IMR-90 (cell line): ENCODE measurements around the gene PHETA1. TPM values are rescaled to one million over a fixed set of nuclear protein-coding genes. Genes with fewer than 3 reads are reported as not detected.

Experiments used
- ATAC-seq: fragments of 200-7000 bp; cut with Tn5 transposase; 2 replicates; pipeline ENCODE4 v1.9.1; 2020; ENCODE audit warnings: low read depth, mild to moderate bottlenecking, moderate library complexity
- BruUV-seq: library from RNA; stranded (reverse); fragments of 400-500 nt; replicated peaks from 2 replicates; lab custom pipeline; 2021; lab: Mats Ljungman, UMichigan
- CTCF ChIA-PET: fragments of 300-600 bp; formaldehyde crosslinking; extraction: SDS; loops from one replicate; lab custom pipeline; 2021; ENCODE audit warnings: antibody characterized with exemption; lab: Yijun Ruan, JAX
- POLR2A ChIA-PET: fragments of 300-600 bp; sonication (Branson Sonifier 250); formaldehyde crosslinking; loops from one replicate; lab custom pipeline; 2022; ENCODE audit warnings: antibody characterized with exemption; ENCODE audit not compliant: unreplicated experiment; lab: Charles Lee
- DNase-seq: peaks from one replicate; pipeline ENCODE4 v3.0.0; 2013
- H2AFZ ChIP-seq: replicated peaks from 2 replicates; pipeline ENCODE3; 2013; ENCODE audit warnings: low read length, mild to moderate bottlenecking; ENCODE audit not compliant: poor library complexity
- H2AK5ac ChIP-seq: 2 replicates; pipeline ENCODE4 v1.6.1; 2013; ENCODE audit warnings: low read depth, low read length, inconsistent platforms
- H2AK9ac ChIP-seq: replicated peaks from 2 replicates; pipeline ENCODE3; 2013; ENCODE audit warnings: mild to moderate bottlenecking, low read depth, low read length, moderate library complexity; ENCODE audit not compliant: poor library complexity
- H2BK120ac ChIP-seq: 2 replicates; pipeline ENCODE4 v1.6.1; 2013; ENCODE audit warnings: low read depth, low read length, inconsistent platforms
- H2BK15ac ChIP-seq: 3 replicates; pipeline ENCODE4 v1.6.1; 2013; ENCODE audit warnings: low read depth, low read length, inconsistent platforms
- H2BK20ac ChIP-seq: 2 replicates; pipeline ENCODE4 v1.6.1; 2013; ENCODE audit warnings: low read depth, mild to moderate bottlenecking, inconsistent platforms, low read length, moderate library complexity
- H2BK5ac ChIP-seq: 2 replicates; pipeline ENCODE4 v1.6.1; 2013; ENCODE audit warnings: mild to moderate bottlenecking, low read depth, low read length, inconsistent platforms; ENCODE audit not compliant: poor library complexity, severe bottlenecking
- H3K14ac ChIP-seq: replicated peaks from 2 replicates; pipeline ENCODE4 v1.6.1; 2013; ENCODE audit warnings: low read depth, low read length, inconsistent platforms
- H3K18ac ChIP-seq: 2 replicates; pipeline ENCODE4 v1.6.1; 2013; ENCODE audit warnings: low read depth, low read length, control low read depth
- H3K23ac ChIP-seq: 2 replicates; pipeline ENCODE4 v1.6.1; 2013; ENCODE audit warnings: low read depth, low read length, inconsistent platforms
- H3K27ac ChIP-seq: 2 replicates; pipeline ENCODE4 v1.5.1; 2013; ENCODE audit warnings: mild to moderate bottlenecking, control low read depth, low read length; ENCODE audit not compliant: insufficient read depth
- H3K27me3 ChIP-seq: 2 replicates; pipeline ENCODE4 v1.6.1; 2013; ENCODE audit warnings: low read length; ENCODE audit not compliant: control insufficient read depth, insufficient read depth
- H3K36me3 ChIP-seq: 2 replicates; pipeline ENCODE4 v1.6.1; 2013; ENCODE audit warnings: low read length, mixed read lengths; ENCODE audit not compliant: control insufficient read depth, insufficient read depth
- H3K4ac ChIP-seq: 2 replicates; pipeline ENCODE4 v1.6.1; 2013; ENCODE audit warnings: low read depth, low read length, inconsistent platforms
- H3K4me1 ChIP-seq: 2 replicates; pipeline ENCODE4 v1.6.1; 2013; ENCODE audit warnings: low read length, mixed read lengths; ENCODE audit not compliant: control insufficient read depth, insufficient read depth
- H3K4me2 ChIP-seq: 2 replicates; pipeline ENCODE4 v1.6.1; 2013; ENCODE audit warnings: low read depth, mild to moderate bottlenecking, control low read depth, low read length, moderate library complexity
- H3K4me3 ChIP-seq: 2 replicates; pipeline ENCODE4 v1.5.1; 2013; ENCODE audit warnings: low read depth, mild to moderate bottlenecking, control low read depth, low read length, moderate library complexity; ENCODE audit not compliant: insufficient read depth
- H3K56ac ChIP-seq: 2 replicates; pipeline ENCODE4 v1.6.1; 2013; ENCODE audit warnings: low read length, inconsistent platforms; ENCODE audit not compliant: insufficient read depth; ENCODE audit errors: extremely low read depth
- H3K79me1 ChIP-seq, 2 experiments: 2 replicates each; pipeline ENCODE4 v1.6.1; 2013; ENCODE audit warnings: low read length in 2 of 2, inconsistent platforms in 1 of 2, low read depth in 1 of 2
- H3K9ac ChIP-seq: 2 replicates; pipeline ENCODE4 v1.6.1; 2013; ENCODE audit warnings: low read depth, low read length, control low read depth
- H3K9me1 ChIP-seq: 2 replicates; pipeline ENCODE4 v1.6.1; 2013; ENCODE audit warnings: low read length, inconsistent platforms; ENCODE audit not compliant: insufficient read depth
- H3K9me3 ChIP-seq: 2 replicates; pipeline ENCODE4 v1.6.1; 2013; ENCODE audit warnings: low read length; ENCODE audit not compliant: control insufficient read depth, insufficient read depth
- H4K20me1 ChIP-seq: 2 replicates; pipeline ENCODE4 v1.6.1; 2013; ENCODE audit warnings: low read length, inconsistent platforms; ENCODE audit not compliant: insufficient read depth
- H4K5ac ChIP-seq: 2 replicates; pipeline ENCODE4 v1.6.1; 2013; ENCODE audit warnings: mild to moderate bottlenecking, low read depth, low read length, control low read depth
- H4K8ac ChIP-seq, 2 experiments: 2 replicates each; pipeline ENCODE4 v1.6.1; 2013; ENCODE audit warnings: low read depth in 2 of 2, low read length in 2 of 2, control low read depth in 1 of 2, inconsistent platforms in 1 of 2
- H4K91ac ChIP-seq: 2 replicates; pipeline ENCODE4 v1.6.1; 2013; ENCODE audit warnings: low read depth, low read length, inconsistent platforms; ENCODE audit not compliant: insufficient read depth
- BHLHE40 ChIP-seq: fragments of 150-350 bp; IDR thresholded peaks from 2 replicates; pipeline ENCODE4 v1.6.1; 2016; ENCODE audit warnings: mild to moderate bottlenecking, low read depth, low read length
- CEBPB ChIP-seq: IDR thresholded peaks from 2 replicates; pipeline ENCODE4 v1.6.1; 2012; ENCODE audit warnings: low read depth, low read length, improper control_type of control experiment
- CHD1 ChIP-seq: IDR thresholded peaks from 2 replicates; pipeline ENCODE4 v1.6.1; 2012; ENCODE audit warnings: low read depth, low read length, improper control_type of control experiment
- FOS ChIP-seq: fragments of 150-350 bp; IDR thresholded peaks from 2 replicates; pipeline ENCODE4 v1.6.1; 2016; ENCODE audit warnings: low read depth, low read length
- MAFK ChIP-seq: IDR thresholded peaks from 2 replicates; pipeline ENCODE4 v1.6.1; 2012; ENCODE audit warnings: low read depth, low read length, improper control_type of control experiment
- MAZ ChIP-seq: IDR thresholded peaks from 2 replicates; pipeline ENCODE4 v1.6.1; 2012; ENCODE audit warnings: low read depth, mild to moderate bottlenecking, low read length, improper control_type of control experiment, moderate library complexity, borderline replicate concordance
- MXI1 ChIP-seq: IDR thresholded peaks from 2 replicates; pipeline ENCODE4 v1.6.1; 2012; ENCODE audit warnings: low read depth, mild to moderate bottlenecking, low read length, moderate library complexity, borderline replicate concordance
- NFE2L2 ChIP-seq: fragments of 150-350 bp; IDR thresholded peaks from 2 replicates; pipeline ENCODE4 v1.6.1; 2016; ENCODE audit warnings: low read depth, mild to moderate bottlenecking, low read length
- POLR2A ChIP-seq: IDR thresholded peaks from 2 replicates; pipeline ENCODE4 v1.6.1; 2012; ENCODE audit warnings: mild to moderate bottlenecking, low read depth, low read length
- RAD21 ChIP-seq: IDR thresholded peaks from 2 replicates; pipeline ENCODE4 v1.6.1; 2012; ENCODE audit warnings: low read length, improper control_type of control experiment
- RCOR1 ChIP-seq: IDR thresholded peaks from 2 replicates; pipeline ENCODE4 v1.6.1; 2012; ENCODE audit warnings: mild to moderate bottlenecking, low read length, improper control_type of control experiment; ENCODE audit not compliant: insufficient replicate concordance
- RFX5 ChIP-seq: IDR thresholded peaks from 2 replicates; pipeline ENCODE4 v1.8.0; 2012; ENCODE audit warnings: low read depth, mild to moderate bottlenecking, low read length, moderate library complexity
- SMC3 ChIP-seq: fragments of 150-350 bp; IDR thresholded peaks from 2 replicates; pipeline ENCODE4 v1.6.1; 2016; ENCODE audit warnings: low read depth, mild to moderate bottlenecking, antibody characterized with exemption, low read length, moderate library complexity
- WGBS, 2 experiments: methylation state at CpG; one replicate each; pipeline versions ENCODE4 v1.1.5 to v1.1.7; 2013; ENCODE audit warnings: missing lambda C conversion rate in 2 of 2; ENCODE audit not compliant: insufficient read length in 1 of 2; ENCODE audit errors: extremely low coverage in 2 of 2; 5-methylcytosine and 5-hydroxymethylcytosine counted together
- dilution Hi-C: fragments of 300-500 bp; cut with HindIII; formaldehyde crosslinking; loops from one replicate; pipeline ENCODE4 v1.14.3; 2018; ENCODE audit warnings: low sequenced_read_pairs; ENCODE audit not compliant: unreplicated experiment
- in situ Hi-C: fragments of 300-500 bp; cut with MboI; formaldehyde crosslinking; loops from 3 replicates; pipeline ENCODE4 v1.14.3; 2019; ENCODE audit warnings: low sequenced_read_pairs, inconsistent platforms, mixed read lengths
- intact Hi-C: fragments of 100-400 bp; cut with micrococcal nuclease; formaldehyde crosslinking; loops from 2 replicates; pipeline ENCODE4 v1.10.0; 2022
- polyA plus RNA-seq, 3 experiments: library from polyadenylated mRNA; depleted of rRNA; stranded (reverse); fragments of >200 nt; gene quantifications; 2 replicates each; pipeline ENCODE4 v1.2.3, GENCODE V29; 2012; ENCODE audit warnings: low replicate concordance in 1 of 3
- total RNA-seq: library from RNA; depleted of rRNA; stranded (reverse); fragments of >200 nt; gene quantifications from 2 replicates; pipeline ENCODE4 v1.2.3, GENCODE V29; 2012
- TF ChIP-seq, protein P1 (sequence below): conservative IDR thresholded peaks from 2 replicates; pipeline ENCODE4 v1.5.1; 2012; ENCODE audit warnings: mild to moderate bottlenecking, low read depth, low read length, improper control_type of control experiment
- TF ChIP-seq, protein P2 (sequence below): fragments of 150-350 bp; IDR thresholded peaks from 2 replicates; pipeline ENCODE4 v1.6.1; 2016; ENCODE audit warnings: low read depth, mild to moderate bottlenecking, low read length, moderate library complexity, borderline replicate concordance
- TF ChIP-seq, protein P3 (sequence below): fragments of 150-350 bp; IDR thresholded peaks from 2 replicates; pipeline ENCODE4 v1.6.1; 2017; ENCODE audit warnings: mild to moderate bottlenecking, antibody characterized with exemption, low read length, low read depth

Gene PHETA1
- total and polyA plus RNA-seq, 2 of the 4 experiments (the other 2 are of a cell fraction): 3.2 to 6.6 TPM

DNA sequence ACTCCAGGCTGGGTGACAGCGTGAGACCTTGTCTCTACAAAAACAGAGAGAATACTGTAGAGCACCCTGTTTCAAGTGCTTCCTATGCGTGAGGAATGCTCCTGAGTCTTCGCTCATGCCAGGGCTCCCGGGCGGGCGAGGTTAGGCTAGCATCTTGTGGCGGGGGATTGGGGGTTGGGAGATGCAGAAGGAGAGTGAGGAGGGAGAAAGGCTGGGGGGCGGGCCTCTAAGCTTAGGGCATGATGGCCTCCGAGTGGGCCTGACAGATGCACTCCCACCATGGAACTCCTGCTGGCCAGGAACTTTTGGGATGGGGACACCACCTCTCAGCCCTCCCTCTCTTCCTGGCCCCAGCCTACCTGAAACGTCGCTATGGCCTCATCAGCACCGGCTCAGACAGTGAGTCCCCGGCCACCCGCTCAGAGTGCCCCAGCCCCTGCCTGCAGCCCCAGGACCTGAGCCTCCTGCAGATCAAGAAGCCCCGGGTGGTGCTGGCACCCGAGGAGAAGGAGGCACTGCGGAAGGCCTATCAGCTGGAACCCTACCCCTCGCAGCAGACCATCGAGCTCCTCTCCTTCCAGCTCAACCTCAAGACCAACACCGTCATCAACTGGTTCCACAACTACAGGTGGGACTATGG is 27.3 kb downstream of the PHETA1 start:
- in situ Hi-C loops (no loop called here), intact Hi-C loops (no loop called here), dilution Hi-C loops (no loop called here)
- Histone ChIP-seq H4K8ac (no peak overlapping the region), H3K4me2 (no peak overlapping the region), H3K79me1 (no peaks in the 10 kb centered on the region), H3K23ac (no peak overlapping the region), H4K91ac (no peak overlapping the region), H3K9me3 (peaks cover 2% of the 10 kb centered on the region; the same call in 1 of the 2 replicates), H2BK120ac (no peak overlapping the region), H3K36me3 (no peaks in the 10 kb centered on the region), H2BK20ac (no peak overlapping the region), H2AK5ac (no peak overlapping the region), H3K27ac (no peak overlapping the region), H3K56ac (no peak overlapping the region), H3K9me1 (no peaks in the 10 kb centered on the region), H3K4me3 (no peak overlapping the region), H2AFZ (no peak overlapping the region), H3K4me1 (no peaks in the 10 kb centered on the region), H3K18ac (no peak overlapping the region), H3K14ac (no peak overlapping the region), H2BK5ac (no peak overlapping the region), H3K27me3 (peaks cover 9% of the 10 kb centered on the region), H3K9ac (no peak overlapping the region), H2BK15ac (no peak overlapping the region), H2AK9ac (no peak overlapping the region), H4K20me1 (no peaks in the 10 kb centered on the region), H4K5ac (no peak overlapping the region), H3K4ac (no peak overlapping the region)
- POLR2A ChIA-PET: no interaction called here
- 86% methylated on average over 11 of the region's 20 CpGs; no CpG with 5 or more reads in 1 of the 2 experiments for WGBS, 2 experiments
- no peak for ATAC-seq
- no TSS peak for BruUV-seq
- no peak for DNase-seq
- TF ChIP-seq, protein P1, sequence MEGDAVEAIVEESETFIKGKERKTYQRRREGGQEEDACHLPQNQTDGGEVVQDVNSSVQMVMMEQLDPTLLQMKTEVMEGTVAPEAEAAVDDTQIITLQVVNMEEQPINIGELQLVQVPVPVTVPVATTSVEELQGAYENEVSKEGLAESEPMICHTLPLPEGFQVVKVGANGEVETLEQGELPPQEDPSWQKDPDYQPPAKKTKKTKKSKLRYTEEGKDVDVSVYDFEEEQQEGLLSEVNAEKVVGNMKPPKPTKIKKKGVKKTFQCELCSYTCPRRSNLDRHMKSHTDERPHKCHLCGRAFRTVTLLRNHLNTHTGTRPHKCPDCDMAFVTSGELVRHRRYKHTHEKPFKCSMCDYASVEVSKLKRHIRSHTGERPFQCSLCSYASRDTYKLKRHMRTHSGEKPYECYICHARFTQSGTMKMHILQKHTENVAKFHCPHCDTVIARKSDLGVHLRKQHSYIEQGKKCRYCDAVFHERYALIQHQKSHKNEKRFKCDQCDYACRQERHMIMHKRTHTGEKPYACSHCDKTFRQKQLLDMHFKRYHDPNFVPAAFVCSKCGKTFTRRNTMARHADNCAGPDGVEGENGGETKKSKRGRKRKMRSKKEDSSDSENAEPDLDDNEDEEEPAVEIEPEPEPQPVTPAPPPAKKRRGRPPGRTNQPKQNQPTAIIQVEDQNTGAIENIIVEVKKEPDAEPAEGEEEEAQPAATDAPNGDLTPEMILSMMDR: no peak
- TF ChIP-seq BHLHE40 (no peak), POLR2A (no peak), RFX5 (no peak), NFE2L2 (no peak), FOS (no peak), CHD1 (no peak), RCOR1 (no peak), CEBPB (no peak), RAD21 (no peak), MAZ (no peak), MXI1 (no peak), MAFK (no peak), SMC3 (no peak)
- TF ChIP-seq, protein P2, sequence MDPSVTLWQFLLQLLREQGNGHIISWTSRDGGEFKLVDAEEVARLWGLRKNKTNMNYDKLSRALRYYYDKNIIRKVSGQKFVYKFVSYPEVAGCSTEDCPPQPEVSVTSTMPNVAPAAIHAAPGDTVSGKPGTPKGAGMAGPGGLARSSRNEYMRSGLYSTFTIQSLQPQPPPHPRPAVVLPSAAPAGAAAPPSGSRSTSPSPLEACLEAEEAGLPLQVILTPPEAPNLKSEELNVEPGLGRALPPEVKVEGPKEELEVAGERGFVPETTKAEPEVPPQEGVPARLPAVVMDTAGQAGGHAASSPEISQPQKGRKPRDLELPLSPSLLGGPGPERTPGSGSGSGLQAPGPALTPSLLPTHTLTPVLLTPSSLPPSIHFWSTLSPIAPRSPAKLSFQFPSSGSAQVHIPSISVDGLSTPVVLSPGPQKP: no peak
- TF ChIP-seq, protein P3, sequence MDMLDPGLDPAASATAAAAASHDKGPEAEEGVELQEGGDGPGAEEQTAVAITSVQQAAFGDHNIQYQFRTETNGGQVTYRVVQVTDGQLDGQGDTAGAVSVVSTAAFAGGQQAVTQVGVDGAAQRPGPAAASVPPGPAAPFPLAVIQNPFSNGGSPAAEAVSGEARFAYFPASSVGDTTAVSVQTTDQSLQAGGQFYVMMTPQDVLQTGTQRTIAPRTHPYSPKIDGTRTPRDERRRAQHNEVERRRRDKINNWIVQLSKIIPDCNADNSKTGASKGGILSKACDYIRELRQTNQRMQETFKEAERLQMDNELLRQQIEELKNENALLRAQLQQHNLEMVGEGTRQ: no peak
- CTCF ChIA-PET: no interaction called here
